HG03196 (cell line): ENCODE measurements around the gene TMEM150A.
"Not testable (repeated sequence)": the region's sequence is repeated elsewhere in the genome, so short reads cannot be mapped to it uniquely, and the experiment has no call there.

Experiments
- ATAC-seq: cut with Tn5 transposase; IDR thresholded peaks from one replicate; pipeline ENCODE4 v1.9.1; 2021; ENCODE audit not compliant: unreplicated experiment

TMEM150A gene

GRCh38 chr2:85602476-85603234 lies at the start of gene TMEM150A:
Gene TMEM150A, minus strand, starts transcription at chr2:85602698. Its CDS starts 750 bp downstream, at chr2:85601948.
- ATAC-seq: peak; percentile 93

- no peak for ATAC-seq
These were observed 49.6 kb upstream of the TMEM150A start for GRCh38 chr2:85652056-85652455.

GRCh38 chr2:85651097-85651496 lies 48.6 kb upstream of the TMEM150A start:
- no peak for ATAC-seq

GRCh38 chr2:85650456-85650855 lies 48.0 kb upstream of the TMEM150A start:
- no peak for ATAC-seq

GRCh38 chr2:85649201-85650190 lies 47.0 kb upstream of the TMEM150A start:
- ATAC-seq: no peak

- ATAC-seq: no peak
These were observed 46.1 kb upstream of the TMEM150A start for GRCh38 chr2:85648619-85649018.

- no peak for ATAC-seq
These were observed 45.5 kb upstream of the TMEM150A start for GRCh38 chr2:85647823-85648526.

GRCh38 chr2:85646166-85646565 lies 43.7 kb upstream of the TMEM150A start:
- no peak for ATAC-seq

- ATAC-seq: no peak
These were observed 42.4 kb upstream of the TMEM150A start for GRCh38 chr2:85644909-85645308.

- ATAC-seq: no peak
These were observed 40.2 kb upstream of the TMEM150A start for GRCh38 chr2:85642725-85643124.

GRCh38 chr2:85635636-85636035 lies 33.1 kb upstream of the TMEM150A start:
- ATAC-seq: no peak

GRCh38 chr2:85635011-85635410 lies 32.5 kb upstream of the TMEM150A start:
- ATAC-seq: no peak

- no peak for ATAC-seq
These were observed 28.8 kb upstream of the TMEM150A start for GRCh38 chr2:85631316-85631715.

GRCh38 chr2:85628658-85629057 lies 26.2 kb upstream of the TMEM150A start:
- ATAC-seq: no peak

- ATAC-seq: no peak
These were observed 21.5 kb upstream of the TMEM150A start for GRCh38 chr2:85623991-85624390.

- no peak for ATAC-seq
These were observed 18.8 kb upstream of the TMEM150A start for GRCh38 chr2:85621338-85621737.

GRCh38 chr2:85619617-85620016 lies 17.1 kb upstream of the TMEM150A start:
- no peak for ATAC-seq

GRCh38 chr2:85617723-85618122 lies 15.2 kb upstream of the TMEM150A start:
- not testable (repeated sequence) for ATAC-seq

- ATAC-seq: no peak
These were observed 12.9 kb upstream of the TMEM150A start for GRCh38 chr2:85615413-85615728.

- ATAC-seq: not testable (repeated sequence)
These were observed 12.3 kb upstream of the TMEM150A start for GRCh38 chr2:85614757-85615156.
